Activated CD8-positive, alpha-beta memory T cell treated with anti-CD3 and anti-CD28 coated beads for 36 hours (primary cell): Measurements from ENCODE around the gene ST3GAL5. TPM values are rescaled to one million over a fixed set of nuclear protein-coding genes. Genes with fewer than 3 reads are reported as not detected.
"Not testable (repeated sequence)": the region's sequence is repeated elsewhere in the genome, so short reads cannot be mapped to it uniquely, and the experiment has no call there.

Experiments
- CTCF ChIA-PET: fragments of 350-600 bp; sonication (Branson Sonifier 250); formaldehyde crosslinking; loops from one replicate; lab custom pipeline; 2021; ENCODE audit warnings: antibody characterized with exemption; lab: Charles Lee
- POLR2A ChIA-PET: fragments of 350-600 bp; sonication (Branson Sonifier 250); formaldehyde crosslinking; loops from one replicate; lab custom pipeline; 2021; ENCODE audit warnings: antibody characterized with exemption; lab: Charles Lee
- total RNA-seq, 2 experiments: library from RNA; stranded (reverse); gene quantifications; one replicate each; pipeline ENCODE4 v1.2.3, GENCODE V29; 2021

The ST3GAL5 gene
- total RNA-seq, 2 experiments from 2014 or later, result 11.5 to 11.6 TPM

DNA sequence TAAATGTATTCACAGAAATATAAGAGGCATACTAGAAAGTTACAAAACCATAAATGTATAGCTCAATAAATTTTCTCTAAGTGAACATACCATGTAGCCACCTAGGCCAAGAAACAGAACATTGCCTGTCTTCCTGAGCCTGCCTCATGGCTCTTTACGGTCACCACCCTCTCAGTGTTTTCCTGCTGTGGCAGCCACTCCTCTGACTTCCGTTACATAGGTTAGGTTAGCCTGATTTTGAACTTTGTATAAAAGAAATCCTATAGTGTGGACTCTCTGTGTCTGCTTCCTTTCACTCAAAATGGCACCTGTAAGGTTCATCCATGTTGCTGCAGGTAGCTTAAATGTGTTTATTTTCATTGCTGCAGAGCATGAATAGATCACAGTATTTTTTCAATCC is 11.6 kb upstream of the ST3GAL5 start:
- ChIA-PET POLR2A (no interaction called here), CTCF (no interaction called here)

- ChIA-PET POLR2A (no interaction called here), CTCF (no interaction called here)
These were observed 11.1 kb upstream of the ST3GAL5 start for GRCh38 chr2:85899849-85900248.

GRCh38 chr2:85899284-85899683 is 10.5 kb upstream of the ST3GAL5 start:
- ChIA-PET POLR2A (no interaction called here), CTCF (no interaction called here)

DNA sequence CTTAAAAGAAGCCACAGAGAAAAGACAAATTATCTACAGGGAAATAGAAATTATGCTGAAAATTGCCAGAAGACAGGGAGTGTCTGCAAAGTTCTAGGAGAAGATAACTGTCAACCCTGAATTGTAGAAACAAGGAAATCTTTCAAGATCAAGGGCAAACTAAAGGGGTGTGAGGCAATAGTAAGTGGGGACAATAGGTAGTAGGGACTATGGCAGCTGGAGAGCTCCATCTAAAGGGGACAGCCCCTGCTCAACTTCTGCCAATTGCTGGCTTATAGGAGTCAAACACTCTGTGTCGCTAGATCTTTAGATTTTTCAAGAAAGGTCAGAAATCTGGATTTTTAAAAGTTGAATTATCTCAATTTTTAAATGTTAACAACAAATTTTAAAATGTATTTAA is 10.1 kb upstream of the ST3GAL5 start:
- ChIA-PET CTCF (no interaction called here), POLR2A (no interaction called here)

DNA sequence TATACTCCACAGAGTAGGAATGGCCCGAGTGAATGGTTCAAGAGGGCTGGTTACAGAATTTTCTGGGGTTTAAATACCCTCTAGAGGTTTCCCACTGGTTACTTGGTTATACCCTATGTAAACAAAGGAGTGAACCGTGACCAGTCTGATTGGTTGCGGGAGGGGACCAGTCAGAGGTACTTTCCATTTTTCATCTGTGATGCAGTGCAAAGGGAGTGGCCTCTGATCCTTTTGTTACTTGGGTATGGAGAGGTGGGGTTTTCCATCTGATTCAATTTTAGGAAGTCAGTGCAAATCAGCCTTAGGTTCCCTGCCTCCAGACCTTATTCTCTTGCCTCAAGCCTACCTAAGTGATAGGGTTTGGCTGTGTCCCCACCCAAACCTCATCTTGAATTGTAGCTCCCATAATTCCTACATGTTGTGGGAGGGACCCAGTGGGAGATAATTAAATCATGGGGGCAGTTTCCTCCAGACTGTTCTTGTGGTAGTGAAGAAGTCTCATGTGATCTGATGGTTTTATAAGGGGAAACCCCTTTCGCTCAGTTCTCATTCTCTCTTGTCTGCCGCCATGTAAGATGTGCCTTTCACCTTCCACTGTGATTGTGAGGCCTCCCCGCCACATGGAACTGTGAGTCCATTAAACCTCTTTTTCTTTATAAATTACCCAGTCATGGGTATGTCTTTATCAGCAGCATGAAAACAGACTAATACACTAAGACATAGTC is 5.9 kb upstream of the ST3GAL5 start:
- CTCF ChIA-PET, POLR2A ChIA-PET: not testable (repeated sequence)

DNA sequence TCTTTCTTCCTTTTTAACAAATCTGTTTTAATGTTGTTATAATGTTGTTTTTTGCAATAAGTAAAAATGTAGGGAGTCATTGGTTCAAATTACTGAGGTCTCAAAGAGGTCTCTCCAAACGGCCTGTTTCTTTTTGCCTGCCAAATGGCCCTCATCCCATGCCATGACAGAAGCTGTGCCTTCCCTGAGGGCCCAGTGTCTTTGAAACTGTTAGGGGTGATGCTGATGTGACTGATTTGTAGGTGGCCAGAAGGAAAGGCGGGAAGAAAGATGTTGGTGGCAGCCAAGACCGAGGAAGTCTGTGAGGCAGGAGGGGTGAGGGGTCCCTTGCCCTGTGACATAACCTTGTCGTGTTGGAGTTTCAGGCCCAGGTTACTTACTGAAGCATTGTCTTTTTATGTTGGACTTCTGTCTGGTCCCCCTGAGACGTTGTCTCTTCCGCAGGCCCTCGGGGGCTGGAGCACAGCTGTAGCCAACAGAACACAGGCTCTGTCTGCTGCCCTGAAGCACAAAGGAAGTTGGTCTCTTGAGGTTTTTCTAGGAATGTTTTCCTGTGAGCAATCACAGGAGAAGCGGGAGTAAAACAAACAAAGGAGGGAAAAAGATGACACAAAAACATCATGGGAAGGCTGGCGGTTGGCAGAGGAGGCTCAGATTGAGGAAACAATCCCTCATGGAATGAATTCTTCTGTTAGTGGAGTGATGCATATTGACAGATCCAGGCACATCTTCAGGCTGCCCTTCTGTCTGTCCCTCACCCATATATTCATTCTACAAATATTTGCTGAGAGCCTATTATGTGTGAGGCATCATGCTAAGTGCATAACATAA is 4.9 kb upstream of the ST3GAL5 start:
- ChIA-PET POLR2A (no interaction called here), CTCF (interaction anchor here (1.3 kb wide), 1 partner anchor 66 kb away, joined by 3 read pairs; no protein-coding TSS in a partner anchor)

DNA sequence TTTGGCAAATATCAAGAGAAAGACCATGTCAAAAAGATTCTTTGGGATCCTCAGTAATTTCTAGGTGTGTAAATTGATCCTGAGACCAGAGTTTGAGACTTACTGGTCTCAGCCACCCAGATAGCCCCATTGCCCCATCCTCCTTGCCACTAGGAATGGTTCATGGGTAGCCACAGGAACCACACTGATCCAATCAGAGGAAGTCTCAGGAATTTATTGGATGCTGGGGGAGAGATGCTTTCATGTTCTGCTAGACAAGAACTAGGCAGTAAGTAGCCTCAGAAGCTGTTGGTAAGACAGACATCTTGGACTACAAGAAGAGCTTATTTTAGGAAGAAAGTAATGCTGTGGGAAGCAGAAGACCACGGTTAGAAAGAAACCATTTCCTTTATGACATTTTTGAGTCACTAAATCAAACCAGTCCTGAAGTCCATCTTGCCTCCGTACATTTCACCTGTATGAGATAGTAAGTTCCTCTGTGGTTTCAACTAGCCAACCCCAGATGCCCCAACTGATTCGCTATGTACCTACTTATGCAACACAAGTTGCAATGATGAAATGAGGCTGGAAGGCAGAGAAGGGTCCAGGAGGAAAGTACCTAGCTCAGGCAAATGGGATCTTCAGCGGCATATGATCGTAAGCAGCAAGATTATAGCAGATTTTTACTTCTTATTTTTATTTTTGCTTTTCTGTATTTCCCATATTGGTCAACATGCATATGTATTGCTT is 3.6 kb upstream of the ST3GAL5 start:
- ChIA-PET CTCF (interaction anchor here (1.3 to 1.5 kb wide), 2 partner anchors 64 to 133 kb away, joined by 3 read pairs; no protein-coding TSS in a partner anchor), POLR2A (no interaction called here)

- POLR2A ChIA-PET, result no interaction called here
- CTCF ChIA-PET, result interaction anchor here (1.4 to 2.3 kb wide), 5 partner anchors 21 to 189 kb away, joined by 3 to 16 read pairs (median 5); no protein-coding TSS in a partner anchor
These were observed 1.9 kb upstream of the ST3GAL5 start for GRCh38 chr2:85890522-85891176.

- ChIA-PET POLR2A (interaction anchor here (0.9 to 2.1 kb wide), 5 partner anchors 36 to 148 kb away, joined by 3 to 7 read pairs (median 4); no protein-coding TSS in a partner anchor), CTCF (interaction anchor here (0.6 to 2.6 kb wide), 17 partner anchors 10 to 220 kb away, joined by 3 to 16 read pairs (median 4); no protein-coding TSS in a partner anchor)
These were observed 964 bp upstream of the ST3GAL5 start for GRCh38 chr2:85889627-85890281.

DNA sequence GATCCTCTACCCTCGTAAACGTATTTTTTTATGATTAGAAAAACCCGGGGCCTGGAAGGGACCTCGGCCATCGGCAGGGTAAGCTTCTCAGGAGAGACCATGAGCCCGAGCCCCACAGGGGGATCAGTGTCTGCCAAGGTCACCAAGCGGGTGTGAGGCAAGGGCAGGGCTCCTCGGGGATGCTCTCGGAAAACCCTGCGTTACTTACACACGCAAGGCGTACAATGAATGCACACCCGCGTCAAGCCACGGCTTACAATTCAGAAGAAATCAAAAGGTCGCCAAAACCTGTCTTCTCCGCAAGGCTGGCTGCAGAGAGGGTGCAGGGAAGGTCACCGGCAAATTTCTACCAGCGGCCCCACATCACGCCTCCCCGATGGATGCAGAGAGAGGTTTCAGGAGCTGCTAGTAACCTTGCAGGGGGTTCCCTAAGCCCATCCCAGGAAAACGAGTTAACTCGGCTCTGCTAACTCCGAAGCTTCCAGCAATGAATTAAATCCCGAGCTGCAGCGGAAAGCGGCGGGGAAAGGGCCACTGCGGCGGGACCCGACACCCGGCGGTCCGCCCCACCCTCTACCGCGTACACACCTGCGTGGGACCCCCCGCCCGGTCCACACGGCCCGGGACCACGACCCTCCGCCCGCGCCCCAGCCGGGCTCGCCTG is 638 bp downstream of the ST3GAL5 start:
- CTCF ChIA-PET, result interaction anchor here (0.5 to 4.0 kb wide), 22 partner anchors 13 to 219 kb away, joined by 3 to 25 read pairs (median 4); no protein-coding TSS in a partner anchor
- POLR2A ChIA-PET, result interaction anchor here (0.7 to 2.3 kb wide), 7 partner anchors 25 to 149 kb away, joined by 3 to 7 read pairs (median 4); no protein-coding TSS in a partner anchor

- ChIA-PET CTCF (interaction anchor here (0.6 to 4.0 kb wide), 14 partner anchors 13 to 201 kb away, joined by 3 to 25 read pairs (median 4); no protein-coding TSS in a partner anchor), POLR2A (interaction anchor here (0.8 to 2.3 kb wide), 4 partner anchors 25 to 60 kb away, joined by 3 to 7 read pairs (median 6); no protein-coding TSS in a partner anchor)
These were observed 1.2 kb downstream of the ST3GAL5 start for GRCh38 chr2:85887566-85888019.

DNA sequence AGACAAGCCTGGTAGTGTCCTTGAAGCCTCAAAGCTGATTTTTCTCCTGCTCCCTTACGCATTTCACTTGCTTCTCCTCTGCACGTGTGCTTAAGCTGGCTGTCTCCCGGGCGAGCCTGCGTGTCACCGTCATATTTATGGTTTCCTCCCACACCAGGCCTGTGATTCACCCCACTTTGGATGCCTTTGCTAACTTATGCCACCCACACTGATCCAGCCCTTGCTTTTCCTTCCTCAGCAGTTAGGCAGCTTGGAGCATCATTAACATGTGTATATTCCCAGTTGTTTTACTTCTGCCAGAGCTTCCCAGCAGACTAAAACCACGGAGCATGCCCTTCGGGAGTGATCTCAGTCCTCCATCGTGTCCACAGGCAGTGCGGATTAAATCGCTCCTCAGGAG is 2.2 kb downstream of the ST3GAL5 start:
- ChIA-PET POLR2A (interaction anchor here (1.0 to 2.3 kb wide), 3 partner anchors 20 to 59 kb away, joined by 3 to 7 read pairs (median 5); no protein-coding TSS in a partner anchor), CTCF (interaction anchor here (0.8 to 4.0 kb wide), 10 partner anchors 12 to 193 kb away, joined by 3 to 25 read pairs (median 4); no protein-coding TSS in a partner anchor)

DNA sequence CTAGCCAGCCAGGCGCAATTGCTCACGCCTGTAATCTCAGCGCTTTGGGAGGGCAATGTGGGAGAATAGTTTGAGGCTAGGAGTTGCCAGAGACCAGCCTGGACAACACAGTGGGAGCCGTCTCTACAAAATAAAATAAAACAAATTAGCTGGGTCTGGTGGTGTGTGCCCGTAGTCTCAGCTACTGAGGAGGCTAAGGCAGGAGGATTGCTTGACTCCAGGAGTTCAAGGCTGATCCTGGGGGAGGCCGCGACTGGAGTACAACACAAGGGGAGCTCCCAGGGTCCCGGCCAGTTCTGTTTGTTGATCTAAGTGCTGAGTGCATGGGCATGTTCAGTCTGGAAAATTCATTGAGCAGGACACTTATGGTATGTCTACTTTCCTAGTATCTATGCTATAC is 2.6 kb downstream of the ST3GAL5 start:
- POLR2A ChIA-PET, result interaction anchor here (0.6 to 1.1 kb wide), 2 partner anchors 20 to 265 kb away, joined by 3 read pairs; no protein-coding TSS in a partner anchor
- CTCF ChIA-PET, result interaction anchor here (0.8 to 4.0 kb wide), 9 partner anchors 14 to 194 kb away, joined by 3 to 25 read pairs (median 4); no protein-coding TSS in a partner anchor

GRCh38 chr2:85881781-85882180 is 7.0 kb downstream of the ST3GAL5 start:
- POLR2A ChIA-PET, CTCF ChIA-PET: not testable (repeated sequence)

DNA sequence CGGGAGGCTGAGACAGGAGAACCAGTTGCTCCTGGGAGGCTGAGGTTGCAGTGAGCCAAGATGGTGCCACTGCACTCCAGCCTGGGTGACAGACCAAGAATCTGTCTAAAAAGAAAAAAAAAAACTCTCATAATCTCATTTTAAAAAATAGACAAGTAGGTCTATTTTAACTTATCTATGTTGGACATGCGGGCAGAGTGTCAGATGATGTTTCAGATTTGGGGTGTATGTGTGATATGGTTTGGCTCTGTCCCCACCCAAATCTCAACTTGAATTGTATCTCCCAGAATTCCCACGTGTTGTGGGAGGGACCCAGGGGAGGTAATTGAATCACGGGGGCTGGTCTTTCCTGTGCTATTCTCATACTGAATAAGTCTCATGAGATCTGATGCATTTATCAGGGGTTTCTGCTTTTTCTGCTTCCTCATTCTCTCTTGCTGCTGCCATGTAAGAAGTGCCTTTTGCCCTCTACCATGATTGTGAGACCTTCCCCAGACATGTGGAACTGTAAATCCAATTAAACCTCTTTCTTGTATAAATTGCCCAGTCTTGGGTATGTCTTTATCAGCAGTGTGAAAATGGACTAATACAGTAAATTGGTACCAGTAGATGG is 8.0 kb downstream of the ST3GAL5 start:
- POLR2A ChIA-PET, CTCF ChIA-PET: not testable (repeated sequence)

DNA sequence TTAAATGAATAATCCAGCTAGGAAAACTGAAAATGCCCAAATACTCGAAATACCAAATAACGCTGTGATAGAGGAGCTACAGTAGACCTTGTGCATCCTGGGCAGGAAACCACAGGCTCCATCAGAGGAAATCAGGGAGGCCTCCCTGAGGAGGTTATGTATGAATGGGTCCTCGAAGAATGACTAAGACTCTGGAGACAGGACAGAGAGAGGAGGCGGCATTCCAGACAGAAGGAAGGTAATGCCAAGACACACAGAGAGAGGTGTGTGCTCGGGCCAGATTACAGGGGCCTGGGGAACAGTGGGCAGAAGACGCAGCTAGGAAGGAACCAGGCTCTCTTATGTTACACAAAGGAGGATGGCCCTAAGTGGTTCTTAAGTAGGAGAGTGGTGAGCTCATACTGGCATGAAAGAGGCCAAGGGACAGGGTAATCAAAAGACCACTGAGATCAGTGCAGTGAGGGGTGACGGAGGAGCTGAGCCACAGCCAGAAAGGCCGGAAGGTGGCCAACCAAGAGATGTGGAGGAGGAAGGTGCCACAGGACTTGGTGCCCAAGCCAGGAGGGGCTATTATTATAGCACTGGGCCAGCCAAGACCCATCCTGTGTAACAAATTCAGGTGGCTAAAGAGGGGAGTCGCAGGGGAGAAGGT is 9.9 kb downstream of the ST3GAL5 start:
- CTCF ChIA-PET, result interaction anchor here (1.1 to 1.8 kb wide), 2 partner anchors 11 to 39 kb away, joined by 4 to 5 read pairs; no protein-coding TSS in a partner anchor
- POLR2A ChIA-PET, result no interaction called here
